Measurements from ENCODE around the gene ZNF814. TPM values are rescaled to one million over a fixed set of nuclear protein-coding genes. Genes with fewer than 3 reads are reported as not detected.
"Not testable (repeated sequence)": the region's sequence is repeated elsewhere in the genome, so short reads cannot be mapped to it uniquely, and the experiment has no call there.

ZNF814 gene
- total RNA-seq, 2 donors from 2014 or later, result 12.1 to 18.1 TPM

- not testable (repeated sequence) for ATAC-seq; H3K27ac Mint-ChIP-seq; H3K9me3 Mint-ChIP-seq; DNase-seq (ENCODE audit: low spot score in 2 of 2); H3K36me3 Mint-ChIP-seq
These were observed 51.8 kb downstream of the ZNF814 start for GRCh38 chr19:57836991-57837390.

- ATAC-seq (peak; percentile 40 to 44), DNase-seq (ENCODE audit: low spot score in 2 of 2) (no peak)
- Mint-ChIP-seq H3K36me3 (peaks cover 20 to 44% of the 10 kb centered on the region in 2 donors), H3K27ac (peak within 1 kb of the TSS; percentile 66 to 90), H3K9me3 (no peaks in the 10 kb centered on the region)
These were observed 58.7 kb downstream of the ZNF814 start, which contains the start of gene ZNF587B for GRCh38 chr19:57830071-57830602. Gene ZNF587B, plus strand, starts transcription at chr19:57830299. Its CDS starts 230 bp downstream, at chr19:57830529.

GRCh38 chr19:57829316-57829715, 59.5 kb downstream of the ZNF814 start:
- peak overlapping the region in 1 of 2 donors; percentile 90 for H3K27ac Mint-ChIP-seq
- no peak for DNase-seq (ENCODE audit: low spot score in 2 of 2)
- no peaks in the 10 kb centered on the region for H3K9me3 Mint-ChIP-seq
- ATAC-seq, result no peak
- peaks cover 20 to 49% of the 10 kb centered on the region in 2 donors for H3K36me3 Mint-ChIP-seq

- ATAC-seq (no peak), DNase-seq (ENCODE audit: low spot score in 2 of 2) (no peak)
- no peak overlapping the region for H3K27ac Mint-ChIP-seq
- peaks cover 33 to 66% of the 10 kb centered on the region in 2 donors for H3K36me3 Mint-ChIP-seq
- H3K9me3 Mint-ChIP-seq, result no peaks in the 10 kb centered on the region
These were observed 63.3 kb downstream of the ZNF814 start for GRCh38 chr19:57825511-57825910.

- Mint-ChIP-seq H3K36me3 (peaks cover 36 to 58% of the 10 kb centered on the region in 2 donors), H3K27ac (peak overlapping the region in 1 of 2 donors; percentile 22)
- not testable (repeated sequence) for ATAC-seq; DNase-seq (ENCODE audit: low spot score in 2 of 2); H3K9me3 Mint-ChIP-seq
These were observed 65.2 kb downstream of the ZNF814 start for GRCh38 chr19:57823608-57824007.

- ATAC-seq; H3K9me3 Mint-ChIP-seq; DNase-seq (ENCODE audit: low spot score in 2 of 2): not testable (repeated sequence)
- H3K27ac Mint-ChIP-seq, result peak overlapping the region in 1 of 2 donors; percentile 48
- peaks cover 36 to 56% of the 10 kb centered on the region in 2 donors for H3K36me3 Mint-ChIP-seq
These were observed 65.7 kb downstream of the ZNF814 start for GRCh38 chr19:57823155-57823554.

GRCh38 chr19:57821501-57821900, 67.3 kb downstream of the ZNF814 start:
- H3K9me3 Mint-ChIP-seq; H3K27ac Mint-ChIP-seq; DNase-seq (ENCODE audit: low spot score in 2 of 2); ATAC-seq: not testable (repeated sequence)
- H3K36me3 Mint-ChIP-seq, result peaks cover 30 to 47% of the 10 kb centered on the region in 2 donors

- H3K9me3 Mint-ChIP-seq; DNase-seq (ENCODE audit: low spot score in 2 of 2); ATAC-seq: not testable (repeated sequence)
- Mint-ChIP-seq H3K27ac (peak overlapping the region; percentile 99), H3K36me3 (peaks cover 27 to 44% of the 10 kb centered on the region in 2 donors)
These were observed 67.7 kb downstream of the ZNF814 start for GRCh38 chr19:57821095-57821494.

GRCh38 chr19:57820599-57820998, 68.2 kb downstream of the ZNF814 start:
- H3K36me3 Mint-ChIP-seq, result peaks cover 23 to 40% of the 10 kb centered on the region in 2 donors
- no peaks in the 10 kb centered on the region for H3K9me3 Mint-ChIP-seq
- H3K27ac Mint-ChIP-seq, result peak overlapping the region; percentile 99
- ATAC-seq (no peak), DNase-seq (ENCODE audit: low spot score in 2 of 2) (no peak)

GRCh38 chr19:57819475-57820148, 69.2 kb downstream of the ZNF814 start:
- peak overlapping the region; percentile 99 for H3K27ac Mint-ChIP-seq
- DNase-seq (ENCODE audit: low spot score in 2 of 2) (peak; percentile 70 to 86), ATAC-seq (peak; percentile 91 to 92)
- H3K9me3 Mint-ChIP-seq, result no peaks in the 10 kb centered on the region
- H3K36me3 Mint-ChIP-seq, result peaks cover 29 to 42% of the 10 kb centered on the region in 2 donors

GRCh38 chr19:57818378-57818777, 70.5 kb downstream of the ZNF814 start:
- ATAC-seq, result no peak
- Mint-ChIP-seq H3K36me3 (peaks cover 36 to 42% of the 10 kb centered on the region in 2 donors), H3K27ac (peak overlapping the region in 1 of 2 donors; percentile 32), H3K9me3 (no peaks in the 10 kb centered on the region)
- no peak for DNase-seq (ENCODE audit: low spot score in 2 of 2)

- no peak for ATAC-seq
- H3K9me3 Mint-ChIP-seq, result no peaks in the 10 kb centered on the region
- peaks cover 35 to 38% of the 10 kb centered on the region in 2 donors for H3K36me3 Mint-ChIP-seq
- no peak for DNase-seq (ENCODE audit: low spot score in 2 of 2)
- H3K27ac Mint-ChIP-seq, result peak overlapping the region in 1 of 2 donors; percentile 32
These were observed 70.9 kb downstream of the ZNF814 start for GRCh38 chr19:57817976-57818375.

- Mint-ChIP-seq H3K27ac (no peak overlapping the region), H3K36me3 (peaks cover 29 to 36% of the 10 kb centered on the region in 2 donors), H3K9me3 (no peaks in the 10 kb centered on the region)
- no peak for ATAC-seq
- DNase-seq (ENCODE audit: low spot score in 2 of 2), result no peak
These were observed 72.2 kb downstream of the ZNF814 start for GRCh38 chr19:57816652-57817051.

- no peak for ATAC-seq
- no peak for DNase-seq (ENCODE audit: low spot score in 2 of 2)
- Mint-ChIP-seq H3K27ac (peak overlapping the region; percentile 95 to 96), H3K36me3 (peaks cover 22 to 28% of the 10 kb centered on the region in 2 donors), H3K9me3 (no peaks in the 10 kb centered on the region)
These were observed 73.4 kb downstream of the ZNF814 start for GRCh38 chr19:57815247-57816075.

- peaks cover 17 to 25% of the 10 kb centered on the region in 2 donors for H3K36me3 Mint-ChIP-seq
- peak; percentile 83 to 84 for ATAC-seq
- no peaks in the 10 kb centered on the region for H3K9me3 Mint-ChIP-seq
- DNase-seq (ENCODE audit: low spot score in 2 of 2), result peak; percentile 67 to 82
- H3K27ac Mint-ChIP-seq, result peak within 1 kb of the TSS; percentile 95 to 96
These were observed 74.2 kb downstream of the ZNF814 start, which contains the start of gene ZNF552 for GRCh38 chr19:57814505-57815246. Gene ZNF552, minus strand, starts transcription at chr19:57814913. Its CDS starts 170 bp downstream, at chr19:57814743.

- ATAC-seq, result no peak
- Mint-ChIP-seq H3K9me3 (no peaks in the 10 kb centered on the region), H3K36me3 (peaks cover 21 to 29% of the 10 kb centered on the region in 2 donors), H3K27ac (peak overlapping the region; percentile 95 to 96)
- no peak for DNase-seq (ENCODE audit: low spot score in 2 of 2)
These were observed 74.8 kb downstream of the ZNF814 start for GRCh38 chr19:57813919-57814504.
